K562 (cell line): ENCODE measurements around the gene REEP2. TPM values are rescaled to one million over a fixed set of nuclear protein-coding genes. Genes with fewer than 3 reads are reported as not detected.
A peak's percentile ranks its signal among the peaks of the same experiment; 100 is the strongest.

Experiments
- FOXA3 ChIP-seq, 2 experiments: fragments of 450-650 bp in 1 of 2; sonication (generic) in 1 of 2; formaldehyde crosslinking; IDR thresholded peaks in 1 of 2; conservative IDR thresholded peaks in 1 of 2; 2 replicates each; pipeline versions ENCODE4 v1.4.0 to v1.8.0; 2020 to 2022; ENCODE audit warnings: mild to moderate bottlenecking in 2 of 2, missing genetic modification reagents in 1 of 2
- FOXK1 ChIP-seq: sonication (generic); formaldehyde crosslinking; IDR thresholded peaks from 2 replicates; pipeline ENCODE4 v1.8.0; 2022; ENCODE audit warnings: missing genetic modification reagents, mild to moderate bottlenecking, borderline replicate concordance
- HNRNPH1 ChIP-seq: fragments of 200-400 bp; formaldehyde crosslinking; optimal IDR thresholded peaks from 2 replicates; pipeline ENCODE3; 2017; ENCODE audit warnings: low read depth, mild to moderate bottlenecking, low read length, moderate library complexity
- IFI16 ChIP-seq: fragments of 250-450 bp; sonication (Bioruptor Pico); IDR thresholded peaks from 2 replicates; pipeline ENCODE4 v2.1.2; 2022; ENCODE audit warnings: mild to moderate bottlenecking, inconsistent platforms
- KDM4B ChIP-seq, 2 experiments: fragments of 450-650 bp in 1 of 2; sonication (generic) in 1 of 2; IDR thresholded peaks; 2 replicates each; pipeline ENCODE4 v1.6.1; 2016 to 2017; ENCODE audit warnings: borderline replicate concordance in 2 of 2, antibody characterized with exemption in 1 of 2, low read depth in 1 of 2, mild to moderate bottlenecking in 1 of 2
- PHF8 ChIP-seq: fragments of 200-600 bp; sonication (generic); IDR thresholded peaks from 2 replicates; pipeline ENCODE4 v1.6.1; 2012; ENCODE audit warnings: mixed run types, mild to moderate bottlenecking, inconsistent platforms, low read length, moderate library complexity, borderline replicate concordance
- POLR2A ChIP-seq: fragments of 450-650 bp; conservative IDR thresholded peaks from 2 replicates; pipeline ENCODE4 v1.6.1; 2016
- TEAD1 ChIP-seq, 2 experiments: fragments of 450-650 bp in 1 of 2; sonication (generic) in 1 of 2; formaldehyde crosslinking; IDR thresholded peaks; 2 replicates each; pipeline versions ENCODE4 v1.4.0 to v1.8.0; 2020 to 2022; ENCODE audit warnings: mild to moderate bottlenecking in 2 of 2, missing genetic modification reagents in 1 of 2
- THRAP3 ChIP-seq: fragments of 450-650 bp; IDR thresholded peaks from 2 replicates; pipeline ENCODE4 v1.6.1; 2016; ENCODE audit warnings: mild to moderate bottlenecking, inconsistent platforms, borderline replicate concordance
- ZBTB17 ChIP-seq: fragments of 450-650 bp; formaldehyde crosslinking; IDR thresholded peaks from 2 replicates; pipeline ENCODE4 v1.4.0; 2020; ENCODE audit warnings: mild to moderate bottlenecking
- ZNF12 ChIP-seq: sonication (generic); formaldehyde crosslinking; IDR thresholded peaks from 2 replicates; pipeline ENCODE4 v1.4.0; 2020; ENCODE audit warnings: mild to moderate bottlenecking, missing genetic modification reagents
- polyA plus RNA-seq, 8 experiments: library from polyadenylated mRNA; depleted of rRNA in 4 of 8; stranded (reverse) in 5 of 8; unstranded in 3 of 8; fragments of >200 nt; fragmentation: Nextera tagmentation in 2 of 8; fragmentation: Illumina TruSeq in 1 of 8; extraction: Ambion mirVana in 2 of 8; extraction: Trizol in 1 of 8; gene quantifications; 2 replicates each; pipeline versions ENCODE4 v1.2.1 to v1.2.3, GENCODE V29; 2011 to 2014; ENCODE audit warnings: inconsistent platforms in 1 of 8, missing spikeins in 1 of 8
- total RNA-seq, 7 experiments: library from RNA; depleted of rRNA in 6 of 7; stranded (reverse); fragments of >200 nt in 6 of 7; fragmentation: Illumina TruSeq in 2 of 7; extraction: Trizol in 2 of 7; gene quantifications; 2 replicates each; pipeline versions ENCODE4 v1.2.1 to v1.2.3, GENCODE V29; 2011 to 2021; ENCODE audit warnings: low replicate concordance in 1 of 7
- TF ChIP-seq, protein P1 (sequence below): fragments of 450-650 bp; IDR thresholded peaks from 2 replicates; pipeline ENCODE4 v1.6.1; 2016; ENCODE audit warnings: mild to moderate bottlenecking, moderate library complexity
- TF ChIP-seq, protein P2 (sequence below): fragments of 250-450 bp; sonication (Bioruptor Pico); IDR thresholded peaks from 2 replicates; pipeline ENCODE4 v1.8.0; 2021; ENCODE audit warnings: borderline replicate concordance, mild to moderate bottlenecking, moderate library complexity; ENCODE audit not compliant: poor library complexity, severe bottlenecking

The REEP2 gene
- total and polyA plus RNA-seq, 9 of the 15 experiments (the other 6 are each of a cell fraction or from before 2014, with no cell fraction given), result 0.03 to 1.1 (median 0.12) TPM; not detected in 1

DNA sequence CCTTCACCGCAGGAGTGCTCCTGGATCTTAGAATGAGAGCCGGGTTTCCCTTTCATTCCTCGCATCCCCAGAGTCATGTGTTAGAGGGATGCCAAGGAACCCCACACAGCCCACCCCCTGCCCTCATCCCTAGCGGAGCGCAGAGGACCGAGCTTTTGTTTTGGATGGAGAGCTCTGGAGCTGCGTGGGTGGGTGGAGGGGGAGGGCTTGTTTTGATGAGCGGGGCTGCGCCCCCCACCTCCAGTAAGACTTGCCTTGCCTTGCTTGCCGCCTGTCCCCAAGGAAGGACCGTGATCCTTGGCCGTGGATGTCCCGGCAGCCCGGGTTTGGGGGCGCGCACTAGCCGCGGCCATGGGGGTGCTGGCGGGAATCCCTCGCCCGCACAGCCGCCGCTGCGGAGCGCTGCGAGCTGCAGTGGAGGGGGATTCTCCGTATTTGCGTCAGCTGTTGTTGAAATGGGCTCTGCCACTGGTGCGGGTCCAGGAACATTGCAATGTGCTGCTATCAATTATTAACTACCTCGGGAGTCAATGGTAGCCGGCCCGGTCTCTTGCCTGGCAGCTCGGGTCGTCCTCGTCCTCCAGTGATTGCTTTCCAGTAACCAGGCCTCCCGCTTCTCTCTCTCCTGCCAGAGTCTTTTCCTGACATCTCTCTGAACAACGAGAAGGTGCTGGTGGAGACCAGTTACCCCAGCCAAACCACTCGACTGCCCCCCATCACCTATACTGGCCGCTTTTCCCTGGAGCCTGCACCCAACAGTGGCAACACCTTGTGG, 27.5 kb downstream of the REEP2 start (continued):
- TF ChIP-seq, protein P1, sequence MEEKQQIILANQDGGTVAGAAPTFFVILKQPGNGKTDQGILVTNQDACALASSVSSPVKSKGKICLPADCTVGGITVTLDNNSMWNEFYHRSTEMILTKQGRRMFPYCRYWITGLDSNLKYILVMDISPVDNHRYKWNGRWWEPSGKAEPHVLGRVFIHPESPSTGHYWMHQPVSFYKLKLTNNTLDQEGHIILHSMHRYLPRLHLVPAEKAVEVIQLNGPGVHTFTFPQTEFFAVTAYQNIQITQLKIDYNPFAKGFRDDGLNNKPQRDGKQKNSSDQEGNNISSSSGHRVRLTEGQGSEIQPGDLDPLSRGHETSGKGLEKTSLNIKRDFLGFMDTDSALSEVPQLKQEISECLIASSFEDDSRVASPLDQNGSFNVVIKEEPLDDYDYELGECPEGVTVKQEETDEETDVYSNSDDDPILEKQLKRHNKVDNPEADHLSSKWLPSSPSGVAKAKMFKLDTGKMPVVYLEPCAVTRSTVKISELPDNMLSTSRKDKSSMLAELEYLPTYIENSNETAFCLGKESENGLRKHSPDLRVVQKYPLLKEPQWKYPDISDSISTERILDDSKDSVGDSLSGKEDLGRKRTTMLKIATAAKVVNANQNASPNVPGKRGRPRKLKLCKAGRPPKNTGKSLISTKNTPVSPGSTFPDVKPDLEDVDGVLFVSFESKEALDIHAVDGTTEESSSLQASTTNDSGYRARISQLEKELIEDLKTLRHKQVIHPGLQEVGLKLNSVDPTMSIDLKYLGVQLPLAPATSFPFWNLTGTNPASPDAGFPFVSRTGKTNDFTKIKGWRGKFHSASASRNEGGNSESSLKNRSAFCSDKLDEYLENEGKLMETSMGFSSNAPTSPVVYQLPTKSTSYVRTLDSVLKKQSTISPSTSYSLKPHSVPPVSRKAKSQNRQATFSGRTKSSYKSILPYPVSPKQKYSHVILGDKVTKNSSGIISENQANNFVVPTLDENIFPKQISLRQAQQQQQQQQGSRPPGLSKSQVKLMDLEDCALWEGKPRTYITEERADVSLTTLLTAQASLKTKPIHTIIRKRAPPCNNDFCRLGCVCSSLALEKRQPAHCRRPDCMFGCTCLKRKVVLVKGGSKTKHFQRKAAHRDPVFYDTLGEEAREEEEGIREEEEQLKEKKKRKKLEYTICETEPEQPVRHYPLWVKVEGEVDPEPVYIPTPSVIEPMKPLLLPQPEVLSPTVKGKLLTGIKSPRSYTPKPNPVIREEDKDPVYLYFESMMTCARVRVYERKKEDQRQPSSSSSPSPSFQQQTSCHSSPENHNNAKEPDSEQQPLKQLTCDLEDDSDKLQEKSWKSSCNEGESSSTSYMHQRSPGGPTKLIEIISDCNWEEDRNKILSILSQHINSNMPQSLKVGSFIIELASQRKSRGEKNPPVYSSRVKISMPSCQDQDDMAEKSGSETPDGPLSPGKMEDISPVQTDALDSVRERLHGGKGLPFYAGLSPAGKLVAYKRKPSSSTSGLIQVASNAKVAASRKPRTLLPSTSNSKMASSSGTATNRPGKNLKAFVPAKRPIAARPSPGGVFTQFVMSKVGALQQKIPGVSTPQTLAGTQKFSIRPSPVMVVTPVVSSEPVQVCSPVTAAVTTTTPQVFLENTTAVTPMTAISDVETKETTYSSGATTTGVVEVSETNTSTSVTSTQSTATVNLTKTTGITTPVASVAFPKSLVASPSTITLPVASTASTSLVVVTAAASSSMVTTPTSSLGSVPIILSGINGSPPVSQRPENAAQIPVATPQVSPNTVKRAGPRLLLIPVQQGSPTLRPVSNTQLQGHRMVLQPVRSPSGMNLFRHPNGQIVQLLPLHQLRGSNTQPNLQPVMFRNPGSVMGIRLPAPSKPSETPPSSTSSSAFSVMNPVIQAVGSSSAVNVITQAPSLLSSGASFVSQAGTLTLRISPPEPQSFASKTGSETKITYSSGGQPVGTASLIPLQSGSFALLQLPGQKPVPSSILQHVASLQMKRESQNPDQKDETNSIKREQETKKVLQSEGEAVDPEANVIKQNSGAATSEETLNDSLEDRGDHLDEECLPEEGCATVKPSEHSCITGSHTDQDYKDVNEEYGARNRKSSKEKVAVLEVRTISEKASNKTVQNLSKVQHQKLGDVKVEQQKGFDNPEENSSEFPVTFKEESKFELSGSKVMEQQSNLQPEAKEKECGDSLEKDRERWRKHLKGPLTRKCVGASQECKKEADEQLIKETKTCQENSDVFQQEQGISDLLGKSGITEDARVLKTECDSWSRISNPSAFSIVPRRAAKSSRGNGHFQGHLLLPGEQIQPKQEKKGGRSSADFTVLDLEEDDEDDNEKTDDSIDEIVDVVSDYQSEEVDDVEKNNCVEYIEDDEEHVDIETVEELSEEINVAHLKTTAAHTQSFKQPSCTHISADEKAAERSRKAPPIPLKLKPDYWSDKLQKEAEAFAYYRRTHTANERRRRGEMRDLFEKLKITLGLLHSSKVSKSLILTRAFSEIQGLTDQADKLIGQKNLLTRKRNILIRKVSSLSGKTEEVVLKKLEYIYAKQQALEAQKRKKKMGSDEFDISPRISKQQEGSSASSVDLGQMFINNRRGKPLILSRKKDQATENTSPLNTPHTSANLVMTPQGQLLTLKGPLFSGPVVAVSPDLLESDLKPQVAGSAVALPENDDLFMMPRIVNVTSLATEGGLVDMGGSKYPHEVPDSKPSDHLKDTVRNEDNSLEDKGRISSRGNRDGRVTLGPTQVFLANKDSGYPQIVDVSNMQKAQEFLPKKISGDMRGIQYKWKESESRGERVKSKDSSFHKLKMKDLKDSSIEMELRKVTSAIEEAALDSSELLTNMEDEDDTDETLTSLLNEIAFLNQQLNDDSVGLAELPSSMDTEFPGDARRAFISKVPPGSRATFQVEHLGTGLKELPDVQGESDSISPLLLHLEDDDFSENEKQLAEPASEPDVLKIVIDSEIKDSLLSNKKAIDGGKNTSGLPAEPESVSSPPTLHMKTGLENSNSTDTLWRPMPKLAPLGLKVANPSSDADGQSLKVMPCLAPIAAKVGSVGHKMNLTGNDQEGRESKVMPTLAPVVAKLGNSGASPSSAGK, result no peak
- TF ChIP-seq THRAP3 (no peak; the same call in 1 of the 2 replicates), FOXK1 (CRISPR knock-in tag) (no peak), PHF8 (no peak), POLR2A (peak; percentile 83), FOXA3 (CRISPR knock-in tag; conservative IDR thresholded peaks at IDR 0.05 in 1 of 2, IDR thresholded peaks at IDR 0.05 in 1 of 2) (0 out of 4 replicates have a peak, but pooled peaks of 1 of the 2 experiments have one; percentile 6), KDM4B (IDR thresholded peaks at IDR 0.05; ENCODE audit: borderline replicate concordance in 2 of 2, low read depth in 1 of 2) (no peak), ZBTB17 (CRISPR knock-in tag) (no peak), HNRNPH1 (peak; percentile 61), IFI16 (no peak), TEAD1 (CRISPR knock-in tag; IDR thresholded peaks at IDR 0.05) (0 out of 4 replicates have a peak, but pooled peaks of 1 of the 2 experiments have one; percentile 13), ZNF12 (CRISPR knock-in tag) (no peak)
- TF ChIP-seq, protein P2, sequence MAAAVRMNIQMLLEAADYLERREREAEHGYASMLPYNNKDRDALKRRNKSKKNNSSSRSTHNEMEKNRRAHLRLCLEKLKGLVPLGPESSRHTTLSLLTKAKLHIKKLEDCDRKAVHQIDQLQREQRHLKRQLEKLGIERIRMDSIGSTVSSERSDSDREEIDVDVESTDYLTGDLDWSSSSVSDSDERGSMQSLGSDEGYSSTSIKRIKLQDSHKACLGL (CRISPR knock-in tag), result no peak
